HG02759 (cell line): ENCODE data around the gene NDUFS4.
"Not testable (repeated sequence)": the region's sequence is repeated elsewhere in the genome, so short reads cannot be mapped to it uniquely, and the experiment has no call there.

Source experiments
- ATAC-seq: cut with Tn5 transposase; IDR thresholded peaks from one replicate; pipeline ENCODE4 v1.9.1; 2021; ENCODE audit warnings: mild to moderate bottlenecking, moderate library complexity; ENCODE audit not compliant: unreplicated experiment

NDUFS4 gene

DNA sequence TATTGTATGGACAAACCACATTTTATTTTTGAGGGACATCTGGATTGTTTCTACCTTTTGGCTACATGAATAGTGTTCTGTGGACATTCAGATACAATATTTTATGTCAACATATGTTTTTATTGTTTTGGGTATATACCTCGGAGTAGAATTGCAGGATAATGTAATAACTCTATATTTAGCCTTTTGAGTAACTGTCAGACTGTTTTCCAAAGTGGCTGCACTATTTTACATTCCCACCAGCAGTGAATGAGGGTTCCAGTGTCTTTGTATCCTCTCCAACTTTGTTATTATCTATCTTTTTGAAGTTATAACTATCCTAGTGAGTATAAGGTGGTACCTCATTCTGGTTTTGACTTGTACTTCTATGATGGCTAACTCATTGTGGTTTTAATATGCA is 11.0 kb downstream of the NDUFS4 start:
- ATAC-seq, result no peak

- ATAC-seq, result no peak
Observed at GRCh38 chr5:53575101-53575500, 14.7 kb downstream of the NDUFS4 start.

DNA sequence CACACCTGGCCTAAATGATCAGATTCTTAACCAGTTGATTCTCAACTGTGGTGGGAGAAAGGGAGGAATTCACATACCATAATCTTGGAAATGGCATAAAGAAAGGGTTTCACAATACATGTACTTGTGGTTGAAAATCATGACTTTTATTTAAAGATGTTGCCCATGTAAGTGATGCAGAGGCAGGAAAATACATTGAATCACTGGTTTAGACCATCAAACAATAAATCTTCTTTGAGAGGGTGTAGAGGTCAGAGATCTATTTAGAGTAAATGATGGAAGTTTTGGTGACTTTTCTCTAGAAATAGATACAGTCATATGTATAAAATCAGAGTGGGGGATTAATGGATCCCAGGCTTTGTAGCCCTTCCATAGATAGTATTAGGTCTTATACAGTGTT is 15.4 kb downstream of the NDUFS4 start:
- no peak for ATAC-seq

GRCh38 chr5:53576674-53577073 is 16.2 kb downstream of the NDUFS4 start:
- ATAC-seq, result no peak

- ATAC-seq, result no peak
Observed at GRCh38 chr5:53578854-53579253, 18.4 kb downstream of the NDUFS4 start.

GRCh38 chr5:53580547-53580946 is 20.1 kb downstream of the NDUFS4 start:
- no peak for ATAC-seq

GRCh38 chr5:53582225-53582624 is 21.8 kb downstream of the NDUFS4 start:
- no peak for ATAC-seq

DNA sequence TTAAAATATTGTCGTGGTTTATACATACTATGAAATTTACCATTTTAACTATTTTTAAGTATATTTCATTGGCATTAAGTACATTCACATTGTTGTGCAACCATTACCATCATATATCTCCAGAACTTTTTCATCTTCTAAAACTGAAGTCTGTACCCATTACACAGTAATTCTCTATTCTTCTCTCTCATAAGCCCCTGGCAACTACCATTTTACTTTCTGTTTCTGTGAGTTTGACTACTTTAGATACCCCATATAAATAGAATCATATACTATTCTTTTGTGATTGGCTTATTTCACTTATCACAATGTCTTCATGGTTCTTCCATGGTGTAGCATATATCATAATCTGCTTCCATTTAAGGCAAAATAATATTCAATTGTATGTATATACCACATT is 30.3 kb downstream of the NDUFS4 start:
- ATAC-seq, result no peak

- no peak for ATAC-seq
Observed at GRCh38 chr5:53594419-53594818, 34.0 kb downstream of the NDUFS4 start.

DNA sequence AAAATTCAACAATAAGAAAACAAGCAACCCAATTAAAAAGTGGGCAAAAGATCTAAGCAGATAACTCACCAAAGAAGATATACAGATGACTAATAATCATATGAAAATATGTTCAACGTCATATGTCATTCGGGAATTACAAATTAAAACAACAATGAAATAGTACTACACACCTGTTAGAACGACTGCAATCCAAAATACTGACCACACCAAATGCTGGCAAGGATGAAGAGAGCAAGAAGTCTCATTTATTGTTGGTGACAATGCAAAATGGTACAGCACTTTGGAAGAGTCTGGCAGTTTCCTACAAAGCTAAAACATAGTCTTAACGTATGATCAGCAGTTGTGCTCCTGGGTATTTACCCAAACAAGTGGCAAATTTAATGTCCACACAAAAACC is 37.5 kb downstream of the NDUFS4 start:
- ATAC-seq, result no peak

GRCh38 chr5:53601570-53601969 is 41.1 kb downstream of the NDUFS4 start:
- ATAC-seq, result no peak

GRCh38 chr5:53603009-53603687 is 42.7 kb downstream of the NDUFS4 start:
- no peak for ATAC-seq

DNA sequence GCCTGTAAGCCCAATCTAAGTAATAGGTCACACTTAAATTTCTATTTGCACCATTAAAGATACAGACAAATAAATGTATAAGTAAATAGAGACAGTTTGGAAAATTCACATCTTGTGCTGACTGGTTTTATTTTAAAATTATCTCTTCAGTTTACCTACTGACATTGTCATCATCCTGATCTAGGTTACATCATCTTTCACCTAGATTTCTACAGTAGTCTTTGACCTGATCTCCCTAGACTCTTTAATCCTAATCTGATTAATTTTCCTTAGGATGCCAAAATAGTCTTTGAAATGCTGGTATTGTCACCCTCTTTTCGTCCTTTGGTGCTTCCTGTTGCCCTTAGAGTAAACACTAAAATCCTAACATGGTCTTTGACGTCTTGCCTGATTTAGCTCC is 43.9 kb downstream of the NDUFS4 start:
- ATAC-seq, result no peak

DNA sequence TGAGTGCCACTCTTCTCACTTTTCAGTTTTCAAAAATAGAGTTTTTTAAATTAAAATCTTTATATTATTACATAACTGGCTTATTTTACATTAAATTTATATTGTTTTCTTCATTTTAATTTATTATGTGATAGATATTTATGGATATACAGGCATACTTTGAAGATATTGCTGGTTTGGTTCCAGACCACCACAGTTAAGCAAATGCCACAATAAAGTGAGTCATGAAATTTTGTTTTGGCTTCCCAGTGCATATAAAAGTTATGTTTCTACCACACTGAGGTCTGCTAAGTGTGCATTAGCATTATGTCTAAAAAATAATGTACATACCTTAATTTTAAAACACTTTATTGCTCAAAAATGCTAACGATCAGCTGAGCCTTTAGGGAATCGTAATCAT is 47.4 kb downstream of the NDUFS4 start:
- ATAC-seq, result no peak

DNA sequence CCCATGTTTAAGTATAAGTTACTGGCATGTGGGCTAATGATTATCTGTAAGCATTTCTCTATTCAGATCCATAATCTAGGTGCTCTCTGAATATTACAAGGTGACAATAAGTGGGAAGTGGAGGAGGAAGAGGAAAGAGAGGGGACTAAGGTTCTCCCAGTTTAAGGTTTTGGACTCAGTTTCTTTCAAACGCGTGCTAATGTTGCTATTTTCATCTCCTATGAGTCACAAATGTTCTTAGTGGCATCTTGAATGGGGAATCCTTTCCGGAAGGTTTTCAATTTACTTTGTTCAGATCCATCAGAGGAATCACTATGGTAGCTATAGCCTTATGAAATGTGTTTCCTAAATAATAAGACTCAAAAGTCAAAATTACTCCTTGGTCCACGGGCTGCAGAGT is 48.5 kb downstream of the NDUFS4 start:
- ATAC-seq, result not testable (repeated sequence)

DNA sequence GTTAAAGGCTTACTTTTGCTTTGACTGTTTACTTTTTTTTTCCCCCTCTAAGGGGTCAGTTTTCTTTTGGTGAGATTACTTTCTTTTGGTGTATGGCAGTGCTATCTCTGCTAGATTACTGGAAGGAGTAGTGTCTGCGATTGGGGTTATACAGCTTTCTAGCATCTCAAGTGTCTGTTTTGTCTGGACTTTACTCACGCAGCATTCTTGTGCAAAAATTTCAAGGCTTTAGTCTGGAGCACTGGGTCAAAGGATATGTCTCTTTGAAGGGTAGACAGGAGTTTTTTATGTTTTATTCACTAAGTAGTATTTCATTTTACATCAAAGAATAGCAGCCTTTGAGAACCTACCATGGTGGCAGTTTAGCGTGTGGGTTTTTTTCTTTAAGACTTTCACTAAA is 52.6 kb downstream of the NDUFS4 start:
- ATAC-seq, result no peak

GRCh38 chr5:53613536-53613935 is 53.1 kb downstream of the NDUFS4 start:
- no peak for ATAC-seq

DNA sequence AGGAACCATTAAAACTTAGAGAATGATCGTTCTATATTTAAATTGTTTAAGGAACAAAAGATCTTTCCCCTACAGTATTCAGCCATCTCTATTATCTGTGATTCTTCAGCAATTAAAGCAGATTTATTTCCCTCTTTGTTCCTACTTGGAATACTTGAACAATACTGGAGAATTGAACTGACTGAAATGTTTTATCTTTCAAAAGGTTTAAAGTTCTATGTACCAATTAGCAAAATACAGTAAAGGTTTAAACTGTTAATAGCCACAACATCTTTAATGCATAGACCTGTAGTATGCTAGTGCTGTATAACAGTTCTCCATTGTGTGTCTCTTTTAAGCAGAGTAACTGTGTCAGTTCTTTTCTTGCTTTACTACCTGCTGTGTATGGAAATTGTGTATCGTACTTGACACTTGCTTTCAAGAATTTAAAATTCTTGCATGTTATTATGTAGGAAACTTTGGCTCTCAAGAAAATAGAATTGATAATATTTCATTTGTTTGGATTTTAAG is 54.0 kb downstream of the NDUFS4 start:
- ATAC-seq, result no peak

- no peak for ATAC-seq
Observed at GRCh38 chr5:53616939-53617549, 56.6 kb downstream of the NDUFS4 start.

DNA sequence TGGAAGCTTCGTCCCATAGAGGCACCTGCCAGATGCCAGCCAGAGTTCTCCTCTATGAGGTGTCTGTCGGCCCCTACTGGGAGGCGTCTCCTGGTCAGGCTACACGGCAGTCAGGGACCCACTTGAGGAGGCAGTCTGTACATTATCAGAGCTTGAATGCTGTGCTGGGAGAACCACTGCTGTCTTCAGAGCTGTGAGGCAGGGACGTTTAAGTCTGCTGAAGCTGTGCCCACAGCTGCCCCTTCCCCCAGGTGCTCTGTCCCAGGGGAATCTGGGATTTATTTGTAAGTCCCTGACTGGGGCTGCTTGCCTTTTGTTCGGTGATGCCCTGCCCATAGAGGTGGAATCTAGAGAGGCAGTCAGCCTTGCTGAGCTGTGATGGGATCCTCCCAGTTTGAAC is 70.8 kb downstream of the NDUFS4 start:
- ATAC-seq, result no peak

DNA sequence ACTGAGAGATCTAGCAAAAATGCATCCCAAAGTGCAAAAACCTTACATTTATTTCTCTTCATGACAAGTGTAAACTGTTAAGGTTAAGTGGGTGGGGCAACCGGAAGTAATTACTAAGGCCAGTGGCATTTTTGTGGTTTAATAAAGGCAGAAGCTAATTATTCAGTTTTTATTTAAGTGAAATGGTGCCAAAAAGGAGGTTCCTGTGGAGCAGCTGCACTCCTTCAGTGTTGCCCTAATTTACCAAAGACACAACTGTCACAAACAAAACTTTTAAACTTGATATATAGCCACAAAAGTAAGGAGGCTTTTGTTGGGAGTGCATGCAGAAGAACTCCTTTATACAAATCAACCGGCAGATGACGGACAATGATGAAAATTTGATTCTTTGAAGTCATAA is 81.6 kb downstream of the NDUFS4 start:
- no peak for ATAC-seq

DNA sequence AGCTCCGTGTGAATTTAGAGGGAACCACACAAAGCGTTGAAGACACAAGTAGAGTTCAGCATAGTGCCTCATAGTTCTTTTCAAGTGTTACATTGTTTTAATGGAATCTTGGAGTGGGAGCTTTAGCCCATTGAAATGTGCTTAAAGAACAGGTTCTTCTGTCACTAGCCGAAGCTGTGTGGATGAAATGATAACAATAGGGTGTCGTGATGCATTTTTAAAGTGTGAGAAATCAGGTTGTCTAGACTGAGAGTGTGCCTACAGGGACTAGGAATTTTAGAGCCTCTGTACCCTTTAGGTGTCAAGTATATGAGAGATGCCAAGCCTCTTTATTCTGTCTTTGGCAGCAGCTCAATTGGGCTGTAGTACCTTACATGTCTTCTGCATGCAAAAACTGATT is 83.0 kb downstream of the NDUFS4 start:
- ATAC-seq, result no peak

GRCh38 chr5:53645078-53645477 is 84.6 kb downstream of the NDUFS4 start:
- no peak for ATAC-seq
